ENCODE data around the gene ZNF470. TPM values are rescaled to one million over a fixed set of nuclear protein-coding genes. Genes with fewer than 3 reads are reported as not detected.
A peak's percentile ranks its signal among the peaks of the same experiment; 100 is the strongest.

ZNF470 gene
- 3.6 and 5.3 TPM in 2 replicates for total RNA-seq

DNA sequence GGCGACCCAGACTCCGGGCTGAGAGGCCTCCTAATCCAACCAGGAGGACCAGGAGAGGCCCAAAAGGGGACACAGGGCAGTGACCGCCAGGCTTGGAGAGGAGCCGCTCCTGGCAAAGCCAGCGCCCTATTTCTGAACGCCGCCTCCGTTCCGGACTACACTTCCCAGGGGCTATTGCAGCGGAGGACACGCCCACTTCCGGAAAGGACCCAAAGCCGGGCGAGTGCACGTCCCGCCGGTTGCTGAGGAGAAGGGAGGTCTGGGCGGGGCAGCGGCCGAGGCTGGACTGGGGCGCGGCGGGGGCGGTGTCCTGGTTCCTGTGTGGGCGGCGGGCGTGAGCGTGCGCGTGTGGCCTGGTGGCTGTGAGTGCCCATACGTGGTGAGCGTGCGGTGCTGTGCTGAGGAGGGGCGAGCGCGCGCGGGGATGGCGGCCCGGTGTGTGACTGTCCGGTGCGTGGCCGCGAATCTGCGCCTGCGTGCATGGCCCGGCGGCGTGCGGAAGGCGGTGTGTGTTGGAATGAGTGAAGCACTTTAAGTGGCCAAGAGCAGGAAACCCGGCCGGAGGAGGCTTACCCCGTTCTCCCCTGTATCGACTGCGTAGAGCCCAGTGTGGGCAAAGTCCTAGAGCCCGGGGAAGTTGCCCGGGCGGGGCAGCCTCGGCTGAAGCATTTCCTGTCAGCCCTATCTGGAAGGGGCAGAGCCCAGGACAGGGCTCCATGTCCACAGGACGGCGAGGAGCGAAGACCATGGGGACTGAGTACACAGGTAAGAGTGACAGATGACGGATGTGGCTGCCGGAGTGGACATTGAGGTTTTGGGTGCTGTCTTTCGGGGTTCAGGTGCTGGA is at the start of gene ZNF470:
ZNF470 (plus strand) TSS at position 195 of the 847 bp plus-strand sequence. CDS start 2,844 bp downstream, outside the sequence.
- DNase-seq (ENCODE audit: low read depth, low spot score): peak; percentile 67

DNA sequence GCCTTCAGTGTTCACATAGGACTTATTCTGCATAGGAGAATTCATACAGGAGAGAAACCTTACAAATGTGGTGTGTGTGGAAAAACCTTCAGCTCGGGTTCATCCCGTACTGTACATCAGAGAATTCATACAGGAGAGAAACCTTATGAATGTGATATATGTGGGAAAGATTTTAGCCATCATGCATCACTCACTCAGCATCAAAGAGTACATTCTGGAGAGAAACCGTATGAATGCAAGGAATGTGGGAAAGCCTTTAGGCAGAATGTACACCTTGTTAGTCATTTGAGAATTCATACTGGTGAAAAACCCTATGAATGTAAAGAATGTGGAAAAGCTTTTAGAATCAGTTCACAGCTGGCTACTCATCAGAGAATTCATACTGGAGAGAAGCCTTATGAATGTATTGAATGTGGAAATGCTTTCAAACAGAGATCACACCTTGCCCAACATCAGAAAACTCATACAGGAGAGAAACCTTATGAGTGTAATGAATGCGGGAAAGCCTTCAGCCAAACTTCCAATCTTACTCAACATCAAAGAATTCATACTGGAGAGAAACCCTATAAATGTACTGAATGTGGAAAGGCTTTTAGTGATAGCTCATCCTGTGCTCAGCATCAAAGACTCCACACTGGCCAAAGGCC is 41.9 kb upstream of the ZNF470 start:
- no peak for DNase-seq (ENCODE audit: low read depth, low spot score)

DNA sequence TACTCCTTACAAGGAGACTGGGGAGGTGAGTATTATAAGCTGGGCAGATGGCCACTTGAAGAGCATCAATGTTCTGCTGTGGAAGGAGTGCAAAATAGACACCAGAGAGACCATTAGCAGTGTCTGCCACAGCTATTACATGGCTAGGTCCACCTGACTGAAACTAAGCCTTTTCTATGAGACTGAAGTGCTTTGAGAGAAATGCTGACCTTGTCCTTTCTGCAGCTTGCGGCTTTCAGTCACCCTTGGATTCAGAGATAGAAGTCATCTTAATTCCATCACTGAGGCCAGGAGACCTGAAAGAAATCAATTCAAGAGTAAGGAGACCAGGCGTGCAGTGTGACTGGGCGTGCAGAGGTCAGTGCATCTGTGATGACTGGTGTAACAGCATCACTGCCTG is 29.8 kb upstream of the ZNF470 start:
- no peak for DNase-seq (ENCODE audit: low read depth, low spot score)

DNA sequence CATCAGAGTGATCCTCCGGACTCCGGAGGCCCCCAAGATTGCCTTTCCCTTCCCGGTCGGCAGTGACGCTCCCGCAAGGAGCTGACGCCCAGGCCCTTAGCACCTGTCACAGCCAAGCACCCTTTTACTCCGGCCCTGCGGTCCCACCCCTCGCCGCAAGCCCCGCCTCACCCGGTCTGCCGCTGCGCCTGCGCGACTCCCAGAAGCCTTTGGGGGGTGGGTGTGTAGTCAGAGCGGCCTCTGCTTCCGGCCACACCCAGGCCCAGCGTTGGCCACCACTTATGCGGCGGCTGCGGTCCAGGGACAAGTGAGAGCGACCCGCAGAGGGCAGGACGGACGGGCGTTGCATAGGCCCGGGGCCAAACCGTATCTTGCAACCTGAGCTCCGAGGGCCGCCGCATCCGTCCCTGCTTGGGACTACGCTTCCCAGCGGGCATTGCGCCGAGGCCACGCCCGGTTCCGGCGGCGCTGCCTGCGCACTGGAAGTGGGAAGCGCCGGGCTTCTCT is 29.0 kb upstream of the ZNF470 start:
- peak; percentile 57 for DNase-seq (ENCODE audit: low read depth, low spot score)

DNA sequence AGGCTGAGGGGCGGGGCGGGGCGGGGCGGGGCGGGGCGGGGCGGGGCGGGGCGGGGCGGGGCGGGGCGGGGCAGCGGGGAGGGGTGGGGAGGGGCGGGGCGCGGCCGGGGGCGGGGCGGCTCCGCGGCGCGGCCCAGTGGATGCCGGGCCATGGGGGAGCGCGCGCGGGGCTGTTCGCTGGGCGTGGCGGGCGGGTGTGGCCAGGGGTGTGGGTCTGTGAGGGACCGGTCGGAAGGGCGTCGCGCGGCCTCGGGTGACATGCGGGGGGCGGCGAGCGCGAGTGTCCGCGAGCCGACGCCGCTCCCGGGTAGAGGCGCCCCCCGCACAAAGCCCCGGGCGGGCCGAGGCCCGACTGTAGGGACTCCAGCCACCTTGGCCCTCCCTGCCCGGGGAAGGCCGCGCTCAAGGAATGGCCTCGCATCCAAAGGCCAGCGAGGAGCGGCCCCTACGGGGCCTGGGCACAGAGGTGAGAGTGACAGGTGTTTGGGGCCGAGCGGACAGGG is 28.5 kb upstream of the ZNF470 start, which contains the start of gene ZFP28:
ZFP28 (plus strand) TSS at position 188 of the 503 bp plus-strand sequence; CDS start at position 259, 71 bp downstream.
- DNase-seq (ENCODE audit: low read depth, low spot score): no peak

DNA sequence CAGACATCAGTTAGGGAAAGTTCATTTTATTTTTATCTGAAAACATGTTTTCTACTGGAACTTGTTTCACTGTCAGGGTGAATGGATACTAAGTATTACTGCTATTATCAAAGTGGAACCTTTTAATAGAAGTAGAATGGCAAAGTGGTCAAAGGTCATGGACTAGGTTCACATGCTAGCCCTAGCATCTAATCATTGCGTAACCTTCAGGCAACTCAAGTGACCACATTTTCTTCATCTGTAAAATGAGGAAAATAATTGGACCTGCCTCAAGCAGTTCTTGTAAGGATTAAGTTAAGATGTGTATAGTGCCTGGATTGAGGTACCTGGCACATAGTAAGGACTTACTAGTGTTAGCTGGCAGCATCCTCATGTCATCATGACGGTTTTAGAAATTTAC is 23.5 kb upstream of the ZNF470 start:
- DNase-seq (ENCODE audit: low read depth, low spot score): no peak

DNA sequence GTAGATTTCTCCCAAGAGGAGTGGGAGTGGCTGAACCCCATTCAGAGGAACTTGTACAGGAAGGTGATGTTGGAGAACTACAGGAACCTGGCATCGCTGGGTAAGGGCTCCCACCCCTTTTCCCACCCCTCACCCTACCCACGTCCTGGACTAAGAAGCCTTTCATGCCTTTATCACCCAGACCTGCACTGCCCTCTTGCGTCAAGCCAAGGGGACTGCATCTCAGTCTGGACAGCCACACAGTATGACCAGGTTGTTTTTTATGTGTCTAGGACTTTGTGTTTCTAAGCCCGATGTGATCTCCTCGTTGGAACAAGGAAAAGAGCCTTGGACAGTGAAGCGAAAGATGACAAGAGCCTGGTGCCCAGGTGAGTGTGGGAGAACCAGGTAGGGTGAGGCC is 19.7 kb upstream of the ZNF470 start:
- no peak for DNase-seq (ENCODE audit: low read depth, low spot score)

DNA sequence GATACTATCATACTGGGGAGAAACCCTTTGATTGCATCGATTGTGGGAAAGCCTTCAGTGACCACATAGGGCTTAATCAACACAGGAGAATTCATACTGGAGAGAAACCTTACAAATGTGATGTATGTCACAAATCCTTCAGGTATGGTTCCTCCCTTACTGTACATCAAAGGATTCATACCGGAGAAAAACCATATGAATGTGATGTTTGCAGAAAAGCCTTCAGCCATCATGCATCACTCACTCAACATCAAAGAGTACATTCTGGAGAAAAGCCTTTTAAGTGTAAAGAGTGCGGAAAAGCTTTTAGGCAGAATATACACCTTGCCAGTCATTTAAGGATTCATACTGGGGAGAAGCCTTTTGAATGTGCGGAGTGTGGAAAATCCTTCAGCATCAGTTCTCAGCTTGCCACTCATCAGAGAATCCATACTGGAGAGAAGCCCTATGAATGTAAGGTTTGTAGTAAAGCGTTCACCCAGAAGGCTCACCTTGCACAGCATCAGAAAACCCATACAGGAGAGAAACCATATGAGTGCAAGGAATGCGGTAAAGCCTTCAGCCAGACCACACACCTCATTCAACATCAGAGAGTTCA is 12.9 kb upstream of the ZNF470 start:
- DNase-seq (ENCODE audit: low read depth, low spot score): no peak

DNA sequence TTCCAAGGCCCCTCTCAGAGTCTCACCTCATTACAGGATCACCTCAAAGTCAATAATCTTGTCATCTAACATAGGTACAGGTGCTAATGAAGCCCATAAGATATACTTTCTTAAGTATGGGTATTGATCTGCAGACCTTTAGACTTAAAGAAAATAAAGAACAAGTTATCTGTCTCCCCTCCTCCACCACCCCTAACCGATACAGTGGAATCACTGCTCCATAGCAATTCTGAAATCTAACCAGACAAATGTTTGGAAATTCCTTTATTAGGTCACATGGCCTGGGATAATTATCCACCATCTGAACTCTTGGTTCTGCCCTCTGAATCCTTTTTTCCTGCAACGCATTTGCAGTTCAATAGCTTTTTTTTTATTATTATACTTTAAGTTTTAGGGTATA is 4.5 kb upstream of the ZNF470 start:
- DNase-seq (ENCODE audit: low read depth, low spot score): no peak

DNA sequence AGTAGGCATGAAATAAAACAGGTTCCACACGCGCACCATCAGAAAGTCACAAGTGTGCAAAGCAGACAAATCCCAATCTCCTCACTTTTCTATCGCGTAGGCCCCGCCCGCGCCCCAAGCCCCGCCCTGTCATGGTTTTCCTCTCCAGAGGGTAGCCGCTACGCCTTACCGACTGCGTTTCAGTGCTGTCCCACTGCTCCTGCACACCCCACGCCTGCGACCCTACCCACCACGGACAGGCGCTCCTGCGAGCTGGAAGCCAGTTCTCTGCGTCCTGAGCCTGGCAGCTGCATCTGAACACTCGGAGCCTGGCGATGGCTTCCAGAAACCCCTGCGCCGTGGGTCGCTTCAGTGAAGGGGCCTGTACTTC is 379 bp upstream of the ZNF470 start:
- DNase-seq (ENCODE audit: low read depth, low spot score): no peak

DNA sequence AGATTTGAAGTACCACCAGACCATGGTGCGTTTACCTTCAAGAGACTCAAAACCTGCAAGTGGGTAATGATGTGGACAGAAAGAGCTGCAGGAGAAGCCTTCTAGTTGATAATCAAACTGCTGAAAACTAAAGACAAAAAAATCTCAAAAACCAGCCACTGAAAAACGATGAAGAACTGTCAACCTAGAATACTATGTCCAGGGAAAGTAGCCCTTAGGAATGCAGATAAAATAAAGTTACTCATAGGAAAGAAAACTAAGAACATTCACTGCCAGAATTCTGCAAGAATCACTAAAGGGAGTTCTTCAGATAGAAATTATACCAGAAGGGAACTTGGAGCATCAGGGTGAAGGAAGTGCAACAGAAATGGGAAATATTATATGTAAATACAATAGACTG is 5.3 kb downstream of the ZNF470 start:
- no peak for DNase-seq (ENCODE audit: low read depth, low spot score)

DNA sequence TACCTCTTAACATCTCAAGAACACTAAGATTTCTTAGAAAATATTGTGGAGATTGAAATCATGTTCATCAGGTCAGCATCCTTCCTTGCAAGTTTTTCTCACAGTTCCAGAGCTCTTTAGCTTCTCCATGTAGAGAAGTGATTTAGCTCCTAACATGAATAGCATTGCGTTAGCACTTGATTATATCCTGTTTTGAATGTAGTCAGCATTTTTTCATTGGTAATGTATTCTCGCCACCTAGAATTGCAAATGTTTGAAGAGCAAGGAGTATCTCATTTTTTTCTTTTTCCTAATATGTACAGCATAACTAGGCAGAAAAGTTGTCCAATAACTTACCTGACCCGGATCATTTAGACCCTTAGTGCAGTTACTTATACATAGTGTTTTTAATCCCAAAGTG is 6.6 kb downstream of the ZNF470 start:
- no peak for DNase-seq (ENCODE audit: low read depth, low spot score)

DNA sequence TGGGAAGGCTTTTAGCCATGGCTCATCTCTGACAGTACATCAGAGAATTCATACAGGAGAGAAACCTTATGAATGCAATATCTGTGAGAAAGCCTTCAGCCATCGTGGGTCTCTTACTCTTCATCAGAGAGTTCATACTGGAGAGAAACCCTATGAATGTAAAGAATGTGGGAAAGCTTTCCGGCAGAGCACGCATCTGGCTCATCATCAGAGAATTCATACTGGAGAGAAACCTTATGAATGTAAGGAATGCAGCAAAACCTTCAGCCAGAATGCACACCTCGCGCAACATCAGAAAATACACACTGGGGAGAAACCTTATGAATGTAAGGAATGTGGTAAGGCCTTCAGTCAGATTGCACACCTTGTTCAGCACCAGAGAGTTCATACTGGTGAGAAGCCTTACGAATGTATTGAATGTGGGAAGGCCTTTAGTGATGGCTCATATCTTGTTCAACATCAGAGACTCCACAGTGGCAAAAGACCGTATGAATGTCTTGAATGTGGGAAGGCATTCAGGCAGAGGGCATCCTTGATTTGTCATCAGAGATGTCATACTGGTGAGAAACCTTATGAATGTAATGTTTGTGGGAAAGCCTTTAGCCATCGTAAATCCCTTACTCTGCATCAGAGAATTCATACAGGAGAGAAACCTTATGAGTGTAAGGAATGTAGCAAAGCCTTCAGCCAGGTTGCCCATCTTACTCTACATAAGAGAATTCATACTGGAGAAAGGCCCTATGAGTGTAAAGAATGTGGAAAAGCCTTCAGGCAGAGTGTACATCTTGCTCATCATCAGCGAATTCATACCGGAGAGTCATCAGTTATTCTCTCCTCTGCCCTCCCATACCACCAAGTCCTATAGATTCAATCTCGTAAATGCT is 10.7 kb downstream of the ZNF470 start:
- DNase-seq (ENCODE audit: low read depth, low spot score): no peak

DNA sequence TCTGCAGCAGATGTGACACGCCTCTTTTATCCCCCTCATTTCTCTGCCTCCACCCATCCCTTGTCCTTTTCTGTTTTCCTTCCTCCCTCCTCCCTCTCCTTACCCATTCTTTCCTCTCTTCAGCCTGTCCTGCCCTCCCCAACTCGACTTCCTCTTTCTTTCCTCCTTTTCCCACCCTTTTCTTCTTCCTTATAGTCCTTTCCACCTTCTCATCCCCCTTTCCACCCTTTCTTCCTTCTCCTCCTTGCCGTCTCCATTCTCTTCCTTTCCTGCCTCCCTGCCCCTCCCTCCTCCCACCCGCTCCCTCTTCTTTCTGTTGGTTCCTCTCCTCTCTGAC is 27.1 kb downstream of the ZNF470 start:
- DNase-seq (ENCODE audit: low read depth, low spot score): no peak

DNA sequence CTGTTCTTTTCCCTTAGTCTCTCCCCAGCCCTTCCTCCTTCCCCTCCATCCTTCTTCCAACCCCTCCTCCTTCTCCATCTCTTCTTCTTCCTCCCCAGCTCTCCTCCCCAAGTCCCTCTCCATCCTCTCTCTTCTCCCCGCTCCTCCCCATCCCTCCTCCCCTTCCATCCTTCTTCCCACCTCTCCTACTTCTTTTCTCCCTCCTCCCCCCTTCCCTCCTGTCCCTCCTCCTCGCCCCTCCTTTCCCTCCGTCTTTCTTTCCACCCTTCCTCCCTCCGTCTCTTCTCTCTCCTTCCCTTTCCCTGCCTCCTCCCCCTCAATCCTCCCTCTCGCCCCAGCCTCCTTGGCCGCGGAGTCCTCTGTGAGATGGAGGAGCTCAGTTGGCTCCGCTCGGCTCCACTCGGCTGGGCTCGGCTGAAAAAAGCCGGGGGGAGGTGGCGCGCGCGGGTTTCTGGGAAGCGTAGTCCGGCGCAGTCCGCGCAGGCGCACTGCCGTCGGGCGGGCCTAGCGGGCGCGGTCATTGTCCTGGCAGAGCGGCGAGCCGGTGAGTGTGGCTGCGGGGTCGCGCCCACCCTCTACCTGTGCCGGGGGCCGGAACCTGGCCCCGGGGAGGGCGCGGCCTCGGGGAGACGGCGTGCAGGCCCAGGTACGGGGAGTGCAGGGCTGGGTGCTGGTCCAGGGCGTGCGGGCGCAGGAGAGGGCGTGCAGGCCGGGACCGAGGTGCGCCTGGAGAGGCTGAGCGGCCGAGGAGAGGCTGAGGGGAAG is 27.7 kb downstream of the ZNF470 start, which contains the start of gene ZNF71:
ZNF71 (plus strand) TSS at position 520 of the 765 bp plus-strand sequence. CDS start 6,257 bp downstream, outside the sequence.
- DNase-seq (ENCODE audit: low read depth, low spot score): peak; percentile 43

DNA sequence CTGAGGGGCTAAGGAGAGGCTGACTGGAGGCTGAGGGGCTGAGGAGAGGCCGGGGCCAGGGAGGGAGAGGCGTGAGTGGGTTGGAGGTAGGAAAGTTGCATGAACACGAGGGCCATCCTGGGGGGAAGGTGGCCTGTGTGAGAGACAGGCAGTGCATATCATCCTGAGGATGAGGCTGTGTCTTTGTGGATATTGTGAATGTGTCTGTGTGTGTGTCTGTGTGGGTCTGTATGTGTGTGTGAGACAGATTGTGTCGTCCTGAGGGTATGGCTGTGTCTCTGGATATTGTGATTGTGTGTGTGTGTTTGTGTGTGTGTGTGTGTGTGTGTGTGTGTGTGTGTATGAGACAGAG is 28.3 kb downstream of the ZNF470 start:
- no peak for DNase-seq (ENCODE audit: low read depth, low spot score)

DNA sequence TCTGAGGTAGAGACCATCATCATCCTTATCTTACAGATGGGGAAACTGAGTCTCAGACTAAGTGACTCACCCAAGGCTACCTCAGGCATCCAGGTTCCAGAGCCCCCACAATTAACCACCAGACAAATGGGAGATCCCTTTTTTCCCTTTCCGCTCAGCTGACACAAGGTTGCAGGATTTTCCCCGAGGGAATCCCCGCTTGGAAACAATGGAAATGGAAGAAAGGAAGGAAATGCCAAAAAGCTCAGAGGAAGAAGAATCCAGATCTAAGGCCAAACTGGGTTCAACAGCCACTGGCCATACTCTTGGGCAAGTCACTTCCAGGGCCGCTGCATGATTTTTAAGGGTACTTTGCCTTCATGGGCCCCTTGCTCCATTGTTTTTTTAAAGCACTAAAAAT is 29.4 kb downstream of the ZNF470 start:
- DNase-seq (ENCODE audit: low read depth, low spot score): no peak

DNA sequence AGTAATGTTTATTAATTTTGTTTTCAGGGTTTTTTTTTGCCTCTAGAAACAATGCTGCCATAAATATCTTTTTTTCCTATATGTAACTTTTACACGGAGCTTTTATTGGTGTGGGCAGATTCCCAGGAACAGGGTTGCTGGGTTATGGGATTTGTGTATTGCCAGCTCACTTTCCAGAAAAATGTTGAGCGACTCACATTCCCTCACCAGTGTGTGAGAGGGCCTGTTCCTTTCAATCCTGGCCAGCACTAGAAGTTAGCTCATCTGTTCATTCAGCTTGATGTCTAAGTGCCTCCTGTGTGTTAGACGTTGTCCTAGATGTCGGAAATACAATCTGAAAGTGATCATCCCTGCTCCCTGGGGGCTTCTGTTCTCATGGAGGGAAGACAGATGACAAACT is 30.4 kb downstream of the ZNF470 start:
- DNase-seq (ENCODE audit: low read depth, low spot score): no peak

DNA sequence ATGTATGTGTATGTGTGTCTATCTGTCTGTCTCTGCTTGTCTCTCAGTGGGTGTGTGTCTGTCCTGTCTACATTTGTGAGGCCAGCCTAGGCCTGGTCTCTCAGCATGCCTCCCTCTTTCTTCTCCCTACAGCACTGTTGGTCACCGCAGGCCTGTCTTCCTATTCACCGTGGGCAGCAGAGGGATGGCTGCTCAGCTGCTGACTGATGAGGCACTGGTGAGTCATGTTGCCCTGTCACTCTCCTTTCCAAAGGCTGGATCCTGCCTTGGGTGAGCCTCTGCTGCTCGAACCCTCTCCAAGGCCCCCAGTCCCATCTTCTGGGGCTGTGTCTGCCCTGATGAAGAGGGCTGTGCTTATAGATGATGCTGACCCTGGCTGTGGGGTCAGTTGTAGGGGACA is 34.1 kb downstream of the ZNF470 start:
- no peak for DNase-seq (ENCODE audit: low read depth, low spot score)

DNA sequence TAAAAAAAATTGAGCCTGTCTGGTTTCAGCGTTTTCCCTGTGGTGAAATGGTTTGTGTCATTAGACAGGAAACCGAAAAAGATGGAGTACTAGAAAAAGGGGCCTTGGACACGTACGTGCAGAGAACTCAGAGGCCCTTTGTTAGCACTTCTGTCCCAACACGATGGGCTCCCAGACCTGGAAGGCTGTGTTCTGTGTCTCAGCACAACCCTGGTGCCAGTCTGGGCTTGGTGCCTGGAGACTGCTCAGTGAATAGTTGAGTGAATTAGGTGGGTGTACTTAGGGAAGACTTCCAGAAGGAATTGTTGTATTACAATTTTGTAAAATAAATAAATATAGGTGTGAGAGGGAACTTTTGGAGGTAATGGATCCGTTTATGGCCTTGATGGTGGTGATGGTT is 36.6 kb downstream of the ZNF470 start:
- DNase-seq (ENCODE audit: low read depth, low spot score): no peak

Measured in pulmonary artery endothelial cell (primary cell).